ENCODE measurements around the gene DCAKD. TPM values are rescaled to one million over a fixed set of nuclear protein-coding genes. Genes with fewer than 3 reads are reported as not detected.

The DCAKD gene, protein sequence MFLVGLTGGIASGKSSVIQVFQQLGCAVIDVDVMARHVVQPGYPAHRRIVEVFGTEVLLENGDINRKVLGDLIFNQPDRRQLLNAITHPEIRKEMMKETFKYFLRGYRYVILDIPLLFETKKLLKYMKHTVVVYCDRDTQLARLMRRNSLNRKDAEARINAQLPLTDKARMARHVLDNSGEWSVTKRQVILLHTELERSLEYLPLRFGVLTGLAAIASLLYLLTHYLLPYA
- 30.9 and 39.3 TPM in 2 replicates for total RNA-seq

DNA sequence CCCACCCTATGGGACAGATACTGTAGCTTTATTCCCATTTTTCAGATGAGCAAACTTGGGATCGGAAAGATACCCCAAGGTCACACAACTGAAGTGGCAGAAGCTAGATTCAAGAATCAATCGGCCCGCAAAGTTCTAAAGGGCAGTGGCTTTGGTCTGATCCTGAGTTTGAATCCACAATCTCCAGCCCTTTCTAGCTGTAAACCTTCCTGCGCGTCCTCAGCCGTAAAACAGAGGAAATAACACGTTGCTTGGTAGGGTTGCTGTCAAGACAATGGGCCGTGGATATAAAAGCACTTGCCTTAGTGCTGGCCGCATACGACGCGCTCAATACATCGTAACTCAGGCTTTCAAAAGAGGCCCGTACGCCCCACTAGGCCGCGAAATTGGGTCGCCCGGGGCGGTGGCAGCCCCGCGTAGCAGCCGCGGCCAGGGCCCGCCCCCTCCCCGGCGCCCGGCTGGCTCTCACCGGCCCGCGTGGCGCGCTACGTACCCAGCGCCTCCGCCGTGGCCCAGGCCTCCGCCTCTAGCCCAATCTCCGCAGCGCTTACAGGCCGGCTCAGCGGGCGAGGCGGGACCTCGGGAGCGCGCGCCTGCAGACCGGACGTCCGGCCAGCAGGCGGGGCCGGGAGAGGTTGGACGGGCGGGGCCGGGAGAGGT lies at the start of gene DCAKD:
DCAKD (minus strand) TSS at position 573 of the 660 bp plus-strand sequence. CDS start 16,747 bp downstream, outside the sequence.

DNA sequence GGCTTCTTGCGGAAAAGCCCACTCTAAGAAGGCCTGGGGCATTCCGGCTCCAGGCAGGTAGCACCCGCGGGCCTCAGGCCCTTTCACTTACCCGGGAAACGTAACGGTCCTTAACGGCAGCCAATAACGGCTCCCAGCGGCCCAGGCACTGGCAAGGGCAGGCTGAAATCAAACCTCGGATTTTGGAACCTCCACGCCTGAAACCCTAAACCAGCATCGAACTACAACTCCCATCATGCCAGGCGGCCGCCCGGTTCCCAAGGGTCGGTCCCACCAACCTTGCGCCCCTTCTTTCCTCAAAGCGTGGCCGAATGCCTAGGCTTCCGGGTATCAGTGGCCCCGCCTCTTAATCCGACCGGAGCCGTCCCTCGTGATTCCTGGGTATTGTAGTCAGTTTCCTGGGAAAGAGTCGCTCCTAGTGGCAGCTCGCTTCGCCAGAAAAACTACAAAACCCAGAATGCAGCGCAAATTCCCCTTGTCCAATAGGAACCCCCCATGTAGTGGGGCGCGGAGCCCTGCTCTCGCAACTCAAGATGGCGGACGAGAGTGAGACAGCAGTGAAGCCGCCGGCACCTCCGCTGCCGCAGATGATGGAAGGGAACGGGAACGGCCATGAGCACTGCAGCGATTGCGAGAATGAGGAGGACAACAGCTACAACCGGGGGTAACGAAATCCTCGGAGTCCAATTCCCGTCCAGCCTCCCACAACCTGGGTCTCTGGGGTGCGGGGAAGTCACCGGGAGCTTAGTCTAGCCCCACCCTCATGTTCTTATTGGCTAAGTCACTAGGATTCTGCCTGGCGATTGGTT lies 9.6 kb upstream of the DCAKD start, which contains the start of gene NMT1:
NMT1 (plus strand) TSS at position 521 of the 809 bp plus-strand sequence; CDS start at position 534, 13 bp downstream.

Other genes starting within 250 kb of the DCAKD start
- gene GJC1, start 221.3 kb downstream of the DCAKD start, total RNA-seq = 10.2 and 12.6 TPM in 2 replicates
- gene HIGD1B, start 203.7 kb downstream of the DCAKD start, total RNA-seq = not detected in 2 replicates
- gene EFTUD2, start 152.2 kb downstream of the DCAKD start, total RNA-seq = 68.9 and 75.3 TPM in 2 replicates
- gene GFAP, start 136.1 kb downstream of the DCAKD start, total RNA-seq = 0.16 and 0.17 TPM in 2 replicates
- gene KIF18B, start 103.9 kb downstream of the DCAKD start, total RNA-seq = 0.32 and 0.77 TPM in 2 replicates
- 0.32 and 1.1 TPM in 2 replicates for gene C1QL1, start 83.3 kb downstream of the DCAKD start, total RNA-seq
- gene NMT1, start 9.7 kb upstream of the DCAKD start, total RNA-seq = 55.5 and 80.2 TPM in 2 replicates
- 39.1 and 45.8 TPM in 2 replicates for gene PLCD3, start 80.9 kb upstream of the DCAKD start, total RNA-seq
- gene ACBD4, start 84.1 kb upstream of the DCAKD start, total RNA-seq = 5.8 and 7.4 TPM in 2 replicates
- 5.5 and 8.7 TPM in 2 replicates for gene HEXIM1, start 96.8 kb upstream of the DCAKD start, total RNA-seq
- 13.8 and 17.3 TPM in 2 replicates for gene HEXIM2, start 110.2 kb upstream of the DCAKD start, total RNA-seq
- 9.9 and 14.5 TPM in 2 replicates for gene FMNL1, start 170.3 kb upstream of the DCAKD start, total RNA-seq
- gene SPATA32, start 210.5 kb upstream of the DCAKD start, total RNA-seq = not detected in 2 replicates

All from bronchial smooth muscle cell (primary cell).